CD4-positive, alpha-beta T cell treated with Interleukin-10 for 1 hour (primary cell): ENCODE measurements around the gene PIP4P1.
A peak's percentile ranks its signal among the peaks of the same experiment; 100 is the strongest.

Source experiments
- DNase-seq: peaks from one replicate; pipeline ENCODE4 v3.0.0-alpha.2; 2020

PIP4P1 gene

GRCh38 chr14:20434701-20435581, 26.3 kb downstream of the PIP4P1 start:
- DNase-seq: no peak

GRCh38 chr14:20429801-20430669, 31.2 kb downstream of the PIP4P1 start:
- DNase-seq: no peak

- no peak for DNase-seq
Measured at GRCh38 chr14:20428802-20429201, 32.4 kb downstream of the PIP4P1 start.

- DNase-seq: no peak
Measured at GRCh38 chr14:20428010-20428365, 33.2 kb downstream of the PIP4P1 start.

GRCh38 chr14:20427231-20428009, 33.8 kb downstream of the PIP4P1 start:
- DNase-seq: no peak

GRCh38 chr14:20424851-20425250, 36.4 kb downstream of the PIP4P1 start:
- DNase-seq: no peak

GRCh38 chr14:20422886-20423285, 38.3 kb downstream of the PIP4P1 start:
- no peak for DNase-seq

- DNase-seq: no peak
Measured at GRCh38 chr14:20421267-20421666, 40.0 kb downstream of the PIP4P1 start.

- DNase-seq: no peak
Measured at GRCh38 chr14:20419419-20419818, 41.8 kb downstream of the PIP4P1 start.

GRCh38 chr14:20418501-20418909, 42.7 kb downstream of the PIP4P1 start:
- no peak for DNase-seq

GRCh38 chr14:20417250-20418186, 43.7 kb downstream of the PIP4P1 start:
- DNase-seq: no peak

GRCh38 chr14:20416223-20416622, 45.0 kb downstream of the PIP4P1 start:
- DNase-seq: no peak

- DNase-seq: peak; percentile 72
Measured at GRCh38 chr14:20415782-20416206, 45.4 kb downstream of the PIP4P1 start.

GRCh38 chr14:20413744-20414082, 47.5 kb downstream of the PIP4P1 start:
- DNase-seq: peak; percentile 48

GRCh38 chr14:20412876-20413743, 48.1 kb downstream of the PIP4P1 start, which contains the start of gene TEP1:
TEP1 (minus strand) TSS chr14:20413501; CDS start chr14:20408439, 5,062 bp downstream.
- peak; percentile 72 for DNase-seq

- DNase-seq: peak; percentile 41
Measured at GRCh38 chr14:20412411-20412810, 48.8 kb downstream of the PIP4P1 start.

GRCh38 chr14:20409226-20409625, 52.0 kb downstream of the PIP4P1 start:
- no peak for DNase-seq
